ENCODE data around the gene GLMP. TPM values are rescaled to one million over a fixed set of nuclear protein-coding genes. Genes with fewer than 3 reads are reported as not detected.

Gene GLMP
- total RNA-seq, 3 donors from 2014 or later (not counting 1 experiment from before 2014, with no cell fraction given): 22.9 to 29.1 (median 26.8) TPM

DNA sequence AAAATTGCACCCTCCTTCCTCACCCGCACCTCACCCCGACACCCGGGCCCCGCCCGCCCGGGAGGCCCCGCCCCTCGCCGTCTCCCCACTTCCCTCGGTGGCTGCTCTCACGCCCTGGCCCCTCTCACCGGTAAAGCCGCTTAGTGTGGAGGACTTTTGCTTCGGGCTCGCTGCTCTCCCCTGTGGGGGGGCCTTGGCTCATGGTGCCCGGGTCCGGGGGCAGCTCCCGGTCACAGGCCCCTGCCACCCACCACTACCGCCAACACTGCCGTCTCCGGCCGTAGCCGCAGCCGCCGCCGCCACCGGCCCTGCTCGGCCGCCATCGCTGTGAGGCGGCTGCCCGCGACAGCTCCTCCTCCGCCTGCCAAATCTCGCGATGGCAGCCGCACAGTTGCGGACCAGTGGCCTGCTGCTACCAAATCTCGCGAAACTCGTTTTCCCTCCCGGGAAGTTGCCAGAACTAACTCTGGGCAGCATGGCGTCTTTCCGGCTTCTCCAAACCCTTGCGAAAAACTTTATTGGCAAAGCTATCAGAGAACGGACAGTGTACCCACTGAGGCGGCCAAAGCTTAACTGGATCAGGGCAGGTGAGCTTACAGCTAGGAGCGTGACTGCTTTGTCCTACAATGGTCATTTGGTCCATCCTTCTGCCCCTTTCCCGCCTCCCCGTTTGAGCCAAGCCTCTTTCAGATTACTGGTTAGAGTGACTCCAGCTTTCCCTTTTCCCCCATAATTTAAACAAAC is 12.8 kb downstream of the GLMP start, which contains the start of gene SMG5:
Gene SMG5, minus strand, starts transcription at position 347 of the 744 bp plus-strand sequence. Its CDS starts 145 bp downstream, at position 202.
- peaks cover 12% of the 10 kb centered on the region for H3K36me3 ChIP-seq (ENCODE audit: control insufficient read depth, insufficient read depth, low read length)
- intact Hi-C loops (cut with micrococcal nuclease): loop anchor here (5.0 kb wide), 1 partner anchor 445 kb away; the partner anchor contains the start of genes ISG20L2 and METTL25B
- peak; percentile 92 to 99 for DNase-seq

DNA sequence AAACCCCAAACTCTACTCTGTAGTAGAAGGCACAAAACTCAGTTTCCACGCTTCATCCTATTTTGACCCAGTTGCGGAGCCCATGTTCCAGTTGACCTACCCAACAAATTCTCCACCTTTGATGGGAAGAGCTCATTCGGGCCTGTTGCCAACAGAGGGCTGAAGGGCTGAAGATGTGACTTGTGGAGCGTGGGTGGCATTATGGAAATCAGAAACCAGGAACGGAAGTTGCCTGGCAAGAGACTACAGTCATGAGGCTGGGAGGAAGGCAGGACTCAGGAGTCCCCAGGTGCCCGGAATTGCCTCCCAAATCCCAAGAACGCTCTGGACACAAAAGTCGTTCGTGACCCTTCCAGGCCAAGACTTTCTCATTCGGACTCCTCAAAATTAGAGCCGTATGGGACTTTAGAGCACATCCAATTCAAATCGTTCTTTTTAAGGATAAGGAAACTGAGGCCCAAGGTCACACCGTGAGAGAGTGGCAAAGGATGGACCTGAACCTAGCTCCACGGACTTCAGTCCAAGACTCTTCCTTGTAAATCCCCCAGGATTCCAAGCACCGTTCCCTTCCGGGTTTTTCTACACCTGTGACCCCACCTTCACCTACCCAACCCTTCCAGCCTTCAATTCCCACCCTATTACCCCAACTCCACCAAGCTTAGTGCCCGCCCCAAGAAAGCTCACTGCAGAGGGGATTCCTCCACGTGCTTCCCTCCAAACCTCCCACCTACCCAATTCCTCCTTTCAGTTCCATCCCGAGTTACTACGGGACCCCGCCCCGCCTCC is 13.6 kb downstream of the GLMP start:
- Mint-ChIP-seq H3K4me3 (peak overlapping the region; percentile 98), H3K9me3 (no peaks in the 10 kb centered on the region), H3K4me1 (peaks cover 43 to 45% of the 10 kb centered on the region in 2 donors), H3K36me3 (peaks cover 8% of the 10 kb centered on the region), H3K27me3 (ENCODE audit: low read depth in 2 of 2) (no peaks in the 10 kb centered on the region), H3K27ac (peak overlapping the region; percentile 95 to 97)
- 14% methylated on average over 22 of the region's 22 CpGs for WGBS (ENCODE audit: insufficient coverage)
- intact Hi-C loops (cut with micrococcal nuclease): loop anchor here (5.0 kb wide), 1 partner anchor 445 kb away; the partner anchor contains the start of genes ISG20L2 and METTL25B
- TF ChIP-seq, protein P1, sequence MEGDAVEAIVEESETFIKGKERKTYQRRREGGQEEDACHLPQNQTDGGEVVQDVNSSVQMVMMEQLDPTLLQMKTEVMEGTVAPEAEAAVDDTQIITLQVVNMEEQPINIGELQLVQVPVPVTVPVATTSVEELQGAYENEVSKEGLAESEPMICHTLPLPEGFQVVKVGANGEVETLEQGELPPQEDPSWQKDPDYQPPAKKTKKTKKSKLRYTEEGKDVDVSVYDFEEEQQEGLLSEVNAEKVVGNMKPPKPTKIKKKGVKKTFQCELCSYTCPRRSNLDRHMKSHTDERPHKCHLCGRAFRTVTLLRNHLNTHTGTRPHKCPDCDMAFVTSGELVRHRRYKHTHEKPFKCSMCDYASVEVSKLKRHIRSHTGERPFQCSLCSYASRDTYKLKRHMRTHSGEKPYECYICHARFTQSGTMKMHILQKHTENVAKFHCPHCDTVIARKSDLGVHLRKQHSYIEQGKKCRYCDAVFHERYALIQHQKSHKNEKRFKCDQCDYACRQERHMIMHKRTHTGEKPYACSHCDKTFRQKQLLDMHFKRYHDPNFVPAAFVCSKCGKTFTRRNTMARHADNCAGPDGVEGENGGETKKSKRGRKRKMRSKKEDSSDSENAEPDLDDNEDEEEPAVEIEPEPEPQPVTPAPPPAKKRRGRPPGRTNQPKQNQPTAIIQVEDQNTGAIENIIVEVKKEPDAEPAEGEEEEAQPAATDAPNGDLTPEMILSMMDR (IDR thresholded peaks at IDR 0.05): no peak
- Histone ChIP-seq H3K9me3 (ENCODE audit: control insufficient read depth, insufficient read depth, low read length) (no peaks in the 10 kb centered on the region), H3K4me3 (ENCODE audit: low read length) (peak overlapping the region; percentile 56), H3K27me3 (ENCODE audit: control insufficient read depth, insufficient read depth, low read length) (no peaks in the 10 kb centered on the region), H3K36me3 (ENCODE audit: control insufficient read depth, insufficient read depth, low read length) (peaks cover 17% of the 10 kb centered on the region), H3K27ac (ENCODE audit: low read length) (peak overlapping the region; percentile 85), H3K4me1 (ENCODE audit: control insufficient read depth, insufficient read depth, low read length) (peaks cover 25% of the 10 kb centered on the region)
- DNase-seq: peak in 1 of 2 donors; percentile 43
- no peak for ATAC-seq

More for the DNA sequence above, 12.8 kb downstream of the GLMP start, which contains the start of gene SMG5:
- Mint-ChIP-seq H3K36me3 (peaks cover 8% of the 10 kb centered on the region), H3K9me3 (no peaks in the 10 kb centered on the region), H3K4me3 (peak within 1 kb of the TSS; percentile 98), H3K27ac (peak within 1 kb of the TSS; percentile 95 to 97), H3K27me3 (ENCODE audit: low read depth in 2 of 2) (no peaks in the 10 kb centered on the region), H3K4me1 (peaks cover 43 to 45% of the 10 kb centered on the region in 2 donors)
- Histone ChIP-seq H3K27me3 (ENCODE audit: control insufficient read depth, insufficient read depth, low read length) (no peaks in the 10 kb centered on the region), H3K4me3 (ENCODE audit: low read length) (peak within 1 kb of the TSS; percentile 56), H3K4me1 (ENCODE audit: control insufficient read depth, insufficient read depth, low read length) (peaks cover 25% of the 10 kb centered on the region), H3K27ac (ENCODE audit: low read length) (peak within 1 kb of the TSS; percentile 85), H3K9me3 (ENCODE audit: control insufficient read depth, insufficient read depth, low read length) (no peaks in the 10 kb centered on the region)
- ATAC-seq: peak; percentile 94 to 97 (median 96)
- under 1% methylated on average over 49 of the region's 50 CpGs for WGBS (ENCODE audit: insufficient coverage)
- TF ChIP-seq, protein P1 (IDR thresholded peaks at IDR 0.05): no peak

DNA sequence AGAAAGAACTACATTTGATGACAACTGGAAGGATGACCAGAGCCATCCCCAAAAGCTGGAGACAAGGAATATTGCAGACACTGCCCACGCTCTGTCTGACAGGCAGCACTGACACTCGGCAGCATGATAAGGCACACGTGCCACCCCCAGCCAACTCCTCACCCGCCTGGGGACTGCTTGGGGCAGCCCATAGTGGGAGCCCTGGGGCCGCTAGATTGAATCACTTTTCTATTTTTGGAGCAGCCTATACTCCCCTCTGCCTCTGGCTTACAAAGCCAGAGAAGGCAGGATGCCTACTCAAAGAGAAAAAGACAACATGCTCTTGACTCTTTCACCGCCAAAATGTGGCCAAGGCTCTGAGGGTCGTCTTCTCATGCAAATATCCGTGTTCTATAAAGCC is 14.2 kb downstream of the GLMP start:
- peaks cover 8% of the 10 kb centered on the region for H3K36me3 Mint-ChIP-seq
- H3K4me3 Mint-ChIP-seq: peak overlapping the region; percentile 98
- Histone ChIP-seq H3K4me3 (ENCODE audit: low read length) (no peak overlapping the region), H3K27ac (ENCODE audit: low read length) (no peak overlapping the region), H3K4me1 (ENCODE audit: control insufficient read depth, insufficient read depth, low read length) (peaks cover 25% of the 10 kb centered on the region), H3K36me3 (ENCODE audit: control insufficient read depth, insufficient read depth, low read length) (peaks cover 23% of the 10 kb centered on the region), H3K27me3 (ENCODE audit: control insufficient read depth, insufficient read depth, low read length) (no peaks in the 10 kb centered on the region), H3K9me3 (ENCODE audit: control insufficient read depth, insufficient read depth, low read length) (no peaks in the 10 kb centered on the region)
- H3K9me3 Mint-ChIP-seq: no peaks in the 10 kb centered on the region
- 33% methylated on average over 8 of the region's 8 CpGs for WGBS (ENCODE audit: insufficient coverage)
- DNase-seq (peak in 1 of 2 donors; percentile 43), ATAC-seq (peak in 1 of 3 donors; percentile 22)
- TF ChIP-seq, protein P1 (IDR thresholded peaks at IDR 0.05): no peak
- H3K27ac Mint-ChIP-seq: peak overlapping the region; percentile 95 to 97
- intact Hi-C loops (cut with micrococcal nuclease): loop anchor here (5.0 kb wide), 1 partner anchor 446 kb away; the partner anchor contains the start of genes ISG20L2 and METTL25B
- no peaks in the 10 kb centered on the region for H3K27me3 Mint-ChIP-seq (ENCODE audit: low read depth in 2 of 2)
- peaks cover 43 to 45% of the 10 kb centered on the region in 2 donors for H3K4me1 Mint-ChIP-seq
